PFSK-1 (cell line): ENCODE results near the gene MTMR12.

ENCODE experiments used
- FOXP2 ChIP-seq: optimal IDR thresholded peaks from 2 replicates; pipeline ENCODE3; 2011; ENCODE audit warnings: borderline replicate concordance, control low read depth, inconsistent platforms; ENCODE audit not compliant: insufficient read depth; ENCODE audit errors: extremely low read length, extremely low read depth
- POLR2AphosphoS5 ChIP-seq: IDR thresholded peaks from 2 replicates; pipeline ENCODE4 v1.6.1; 2012; ENCODE audit warnings: low read depth, mild to moderate bottlenecking, control low read depth, low read length, moderate library complexity
- SIN3A ChIP-seq: IDR thresholded peaks from 2 replicates; pipeline ENCODE4 v1.6.1; 2012; ENCODE audit warnings: mild to moderate bottlenecking, low read length, moderate library complexity, borderline replicate concordance; ENCODE audit not compliant: insufficient read depth
- TAF1 ChIP-seq: IDR thresholded peaks from 2 replicates; pipeline ENCODE4 v1.6.1; 2012; ENCODE audit warnings: low read length, control low read depth, borderline replicate concordance; ENCODE audit not compliant: insufficient read depth
- TF ChIP-seq, protein P1 (sequence below), 2 experiments: IDR thresholded peaks; 2 replicates each; pipeline versions ENCODE4 v1.6.1 to v1.8.0; 2011 to 2012; ENCODE audit warnings: low read depth in 2 of 2, low read length in 2 of 2, control low read depth in 1 of 2, inconsistent platforms in 1 of 2, mild to moderate bottlenecking in 1 of 2, moderate library complexity in 1 of 2; ENCODE audit not compliant: insufficient read depth in 1 of 2

MTMR12 gene

DNA sequence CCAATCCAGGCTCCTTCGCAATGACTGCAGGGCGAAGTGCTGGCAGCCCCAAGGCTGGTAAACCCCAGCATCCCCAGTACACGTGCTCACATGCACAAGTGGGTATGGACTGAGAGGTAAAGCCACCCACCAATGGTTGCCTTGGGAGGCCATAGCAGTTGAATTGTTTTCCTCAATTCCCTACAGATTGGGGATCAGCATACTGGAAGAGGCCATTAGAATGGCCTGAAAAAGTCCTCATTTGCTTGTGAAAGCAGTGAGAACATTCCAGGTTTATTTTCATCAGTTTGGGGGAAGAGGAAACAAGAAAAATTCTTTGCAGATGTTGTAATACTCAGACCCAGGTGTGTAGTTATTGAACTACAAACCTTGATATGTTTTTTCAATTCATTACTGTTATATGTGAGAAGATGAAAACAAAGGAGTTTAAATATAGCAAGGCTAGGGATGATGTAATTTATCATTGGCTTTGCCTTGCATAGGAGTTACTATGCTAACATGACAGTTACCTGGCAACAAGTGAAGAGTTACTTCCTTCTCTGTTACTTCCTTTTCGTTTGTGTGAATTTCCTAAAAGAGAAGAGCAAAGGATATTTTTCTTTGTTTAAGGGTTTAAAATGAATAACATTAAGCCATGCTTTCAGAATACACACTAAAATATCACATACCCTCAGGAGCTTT is 36.4 kb downstream of the MTMR12 start:
- no peak for TF ChIP-seq SIN3A
- TF ChIP-seq FOXP2 = no peak
- TF ChIP-seq, protein P1, sequence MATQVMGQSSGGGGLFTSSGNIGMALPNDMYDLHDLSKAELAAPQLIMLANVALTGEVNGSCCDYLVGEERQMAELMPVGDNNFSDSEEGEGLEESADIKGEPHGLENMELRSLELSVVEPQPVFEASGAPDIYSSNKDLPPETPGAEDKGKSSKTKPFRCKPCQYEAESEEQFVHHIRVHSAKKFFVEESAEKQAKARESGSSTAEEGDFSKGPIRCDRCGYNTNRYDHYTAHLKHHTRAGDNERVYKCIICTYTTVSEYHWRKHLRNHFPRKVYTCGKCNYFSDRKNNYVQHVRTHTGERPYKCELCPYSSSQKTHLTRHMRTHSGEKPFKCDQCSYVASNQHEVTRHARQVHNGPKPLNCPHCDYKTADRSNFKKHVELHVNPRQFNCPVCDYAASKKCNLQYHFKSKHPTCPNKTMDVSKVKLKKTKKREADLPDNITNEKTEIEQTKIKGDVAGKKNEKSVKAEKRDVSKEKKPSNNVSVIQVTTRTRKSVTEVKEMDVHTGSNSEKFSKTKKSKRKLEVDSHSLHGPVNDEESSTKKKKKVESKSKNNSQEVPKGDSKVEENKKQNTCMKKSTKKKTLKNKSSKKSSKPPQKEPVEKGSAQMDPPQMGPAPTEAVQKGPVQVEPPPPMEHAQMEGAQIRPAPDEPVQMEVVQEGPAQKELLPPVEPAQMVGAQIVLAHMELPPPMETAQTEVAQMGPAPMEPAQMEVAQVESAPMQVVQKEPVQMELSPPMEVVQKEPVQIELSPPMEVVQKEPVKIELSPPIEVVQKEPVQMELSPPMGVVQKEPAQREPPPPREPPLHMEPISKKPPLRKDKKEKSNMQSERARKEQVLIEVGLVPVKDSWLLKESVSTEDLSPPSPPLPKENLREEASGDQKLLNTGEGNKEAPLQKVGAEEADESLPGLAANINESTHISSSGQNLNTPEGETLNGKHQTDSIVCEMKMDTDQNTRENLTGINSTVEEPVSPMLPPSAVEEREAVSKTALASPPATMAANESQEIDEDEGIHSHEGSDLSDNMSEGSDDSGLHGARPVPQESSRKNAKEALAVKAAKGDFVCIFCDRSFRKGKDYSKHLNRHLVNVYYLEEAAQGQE (IDR thresholded peaks at IDR 0.05; ENCODE audit: insufficient read depth in 1 of 2, low read depth in 2 of 2, low read length in 2 of 2) = no peak
- no peak for TF ChIP-seq POLR2AphosphoS5
- TF ChIP-seq TAF1 = no peak

- no peak for TF ChIP-seq TAF1
- TF ChIP-seq, protein P1 (IDR thresholded peaks at IDR 0.05; ENCODE audit: insufficient read depth in 1 of 2, low read depth in 2 of 2, low read length in 2 of 2) = no peak
- no peak for TF ChIP-seq SIN3A
- no peak for TF ChIP-seq POLR2AphosphoS5
- no peak for TF ChIP-seq FOXP2
Measured at GRCh38 chr5:32275396-32275741, 37.4 kb downstream of the MTMR12 start.

DNA sequence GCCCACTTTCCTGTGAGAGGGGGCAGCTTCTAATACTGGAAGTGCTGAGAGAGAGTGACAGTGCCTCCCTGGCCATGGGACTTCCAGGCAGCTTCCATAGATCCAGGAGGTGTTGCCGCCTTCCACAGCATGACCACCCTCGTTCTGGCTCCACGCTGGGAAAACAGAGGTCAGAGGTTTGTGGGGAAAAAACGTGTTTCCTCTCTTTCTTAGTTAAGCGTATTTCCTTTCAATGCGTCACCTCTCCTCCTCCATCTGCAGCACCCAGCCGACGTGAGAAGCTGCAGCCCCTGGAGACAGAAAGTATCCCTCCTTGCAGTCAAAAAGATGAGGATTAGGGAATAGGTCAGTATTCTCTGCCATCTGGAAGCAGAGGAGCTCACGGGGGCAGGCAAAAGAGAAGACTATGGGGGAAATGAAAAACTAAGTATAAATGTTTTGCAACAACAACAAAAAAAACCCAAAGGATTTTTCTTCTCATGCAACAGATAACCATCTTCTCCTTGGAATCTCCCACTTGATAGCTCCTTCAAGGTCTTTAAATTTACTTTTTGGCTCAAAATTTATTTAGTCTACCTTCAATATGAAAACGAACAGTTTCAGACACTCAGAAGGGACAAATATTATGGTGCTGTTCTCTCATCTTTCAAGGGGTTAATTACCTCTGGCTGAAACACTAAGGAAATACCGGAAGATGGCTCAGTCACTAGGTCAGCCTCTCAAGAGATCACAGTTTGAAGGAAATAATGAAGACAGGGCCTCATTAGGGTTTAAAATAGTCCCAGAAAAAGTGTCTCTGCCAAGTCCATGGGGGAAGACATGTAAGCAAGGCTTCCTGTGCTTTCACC is 38.0 kb downstream of the MTMR12 start:
- TF ChIP-seq FOXP2 (peak; percentile 64), SIN3A (peak; percentile 29; the same call in 1 of the 2 replicates), TAF1 (no peak), POLR2AphosphoS5 (no peak)
- TF ChIP-seq, protein P1 (IDR thresholded peaks at IDR 0.05; ENCODE audit: insufficient read depth in 1 of 2, low read depth in 2 of 2, low read length in 2 of 2) = 0 out of 4 replicates have a peak, but pooled peaks of 1 of the 2 experiments have one; percentile 33

GRCh38 chr5:32273821-32274220 is 38.9 kb downstream of the MTMR12 start:
- TF ChIP-seq POLR2AphosphoS5 (no peak), TAF1 (no peak), FOXP2 (no peak), SIN3A (no peak)
- TF ChIP-seq, protein P1 (IDR thresholded peaks at IDR 0.05; ENCODE audit: insufficient read depth in 1 of 2, low read depth in 2 of 2, low read length in 2 of 2) = no peak
